Amniotic stem cell (primary cell): ENCODE measurements around the gene SCG5.
A peak's percentile ranks its signal among the peaks of the same experiment; 100 is the strongest.
"Not testable (repeated sequence)": the region's sequence is repeated elsewhere in the genome, so short reads cannot be mapped to it uniquely, and the experiment has no call there.

ENCODE experiments used
- DNase-seq: peaks from one replicate; lab custom pipeline; 2025; lab: John Stamatoyannopoulos, UW

Gene SCG5, protein sequence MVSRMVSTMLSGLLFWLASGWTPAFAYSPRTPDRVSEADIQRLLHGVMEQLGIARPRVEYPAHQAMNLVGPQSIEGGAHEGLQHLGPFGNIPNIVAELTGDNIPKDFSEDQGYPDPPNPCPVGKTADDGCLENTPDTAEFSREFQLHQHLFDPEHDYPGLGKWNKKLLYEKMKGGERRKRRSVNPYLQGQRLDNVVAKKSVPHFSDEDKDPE

GRCh38 chr15:32641517-32642059 is at the start of gene SCG5:
SCG5 (plus strand) TSS chr15:32641710; CDS start chr15:32643593, 1,883 bp downstream.
- no peak for DNase-seq

- not testable (repeated sequence) for DNase-seq
These were observed 48.4 kb upstream of the SCG5 start, which contains the start of gene GOLGA8N for GRCh38 chr15:32593151-32593550. GOLGA8N (plus strand) TSS chr15:32593456.

- DNase-seq = not testable (repeated sequence)
These were observed 32.0 kb upstream of the SCG5 start for GRCh38 chr15:32609518-32609917.

DNA sequence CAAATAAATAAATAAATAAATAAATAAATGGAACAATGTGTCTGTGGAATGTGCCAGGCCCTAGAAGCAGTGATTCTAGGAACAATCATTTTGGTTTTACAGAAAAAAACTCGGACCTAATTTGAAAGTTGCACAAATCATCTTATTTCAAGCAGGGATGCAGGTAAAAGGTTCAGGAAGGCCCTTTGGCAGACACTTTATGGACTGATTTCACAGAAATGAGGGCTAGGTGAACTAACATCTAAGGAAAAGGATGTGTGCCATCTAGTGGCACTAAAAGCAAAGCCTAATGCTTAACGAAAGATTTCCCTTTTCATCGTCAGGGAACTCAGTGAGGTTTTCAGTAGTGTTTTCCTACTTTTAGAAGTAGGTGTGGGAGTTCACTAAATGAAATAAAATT is 30.8 kb upstream of the SCG5 start:
- DNase-seq = not testable (repeated sequence)

- DNase-seq = not testable (repeated sequence)
These were observed 26.8 kb upstream of the SCG5 start for GRCh38 chr15:32614712-32615050.

DNA sequence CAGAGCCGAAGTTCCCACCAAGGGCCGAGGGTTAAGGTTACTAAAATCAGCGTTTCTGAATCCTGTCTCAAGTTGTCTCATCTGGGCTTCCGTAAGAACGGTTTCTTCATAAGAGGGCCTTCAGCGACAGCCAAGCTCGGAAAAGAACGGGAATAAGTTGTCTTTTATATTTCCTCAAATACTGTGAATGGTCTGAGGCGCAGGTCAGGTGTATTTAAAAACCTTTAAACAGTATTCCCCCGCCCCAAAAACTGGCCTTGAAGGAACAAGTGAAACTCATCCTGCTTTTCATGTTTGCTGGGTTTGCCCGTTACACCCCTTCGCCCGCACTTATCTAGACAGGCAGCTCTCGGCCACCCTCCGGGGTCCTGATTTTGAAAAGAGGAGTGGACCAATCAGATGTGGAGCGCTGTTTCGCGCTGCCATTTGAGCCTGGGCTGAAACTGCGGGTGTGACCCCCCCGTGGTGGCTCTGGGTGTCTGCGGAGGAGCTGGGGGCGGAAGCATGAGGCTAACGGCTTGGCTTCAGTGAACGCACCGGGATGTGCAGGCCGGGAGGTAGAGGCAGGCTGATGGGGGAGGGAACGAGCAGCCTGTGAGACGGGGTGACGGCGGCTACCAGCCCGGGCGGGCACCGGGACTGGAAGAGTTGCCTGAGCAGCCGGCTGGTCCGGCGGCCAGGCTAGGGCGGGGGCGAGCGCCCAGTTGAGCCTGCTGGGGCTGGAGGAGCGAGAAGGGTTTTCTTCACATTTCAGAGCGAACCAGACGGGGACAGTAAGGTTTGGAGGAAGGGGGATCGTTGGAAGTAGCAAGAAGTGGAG is 26.2 kb upstream of the SCG5 start, which contains the start of gene ARHGAP11A:
TSS of gene ARHGAP11A (plus strand) at position 454 of the 820 bp plus-strand sequence. CDS start 708 bp downstream, outside the sequence.
- not testable (repeated sequence) for DNase-seq

DNA sequence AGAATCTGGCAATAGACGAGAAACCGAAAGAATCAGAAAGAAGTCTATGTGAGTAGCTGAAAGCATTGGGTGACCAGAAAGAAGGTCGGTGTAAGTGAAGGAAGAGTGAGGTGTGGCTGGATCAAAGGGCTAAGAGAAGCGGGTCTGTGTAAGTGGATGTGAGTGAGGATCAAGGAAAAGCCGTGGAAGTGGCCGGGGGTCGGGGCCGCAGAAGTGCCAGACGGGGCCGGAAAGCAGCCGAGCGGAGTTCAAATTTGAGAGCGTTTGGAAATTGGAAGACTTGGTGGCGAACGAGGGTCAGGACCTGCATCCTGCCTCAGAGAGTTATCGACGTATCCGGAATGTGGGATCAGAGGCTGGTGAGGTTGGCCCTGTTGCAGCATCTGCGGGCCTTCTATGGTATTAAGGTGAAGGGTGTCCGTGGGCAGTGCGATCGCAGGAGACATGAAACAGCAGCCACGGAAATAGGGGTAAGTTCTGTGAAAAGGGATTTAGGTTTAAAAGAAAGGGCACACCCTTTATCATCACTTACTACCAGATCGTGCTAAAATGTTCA is 25.6 kb upstream of the SCG5 start:
- DNase-seq = not testable (repeated sequence)

GRCh38 chr15:32636410-32636809 is 5.1 kb upstream of the SCG5 start:
- DNase-seq = no peak

GRCh38 chr15:32636908-32637567 is 4.5 kb upstream of the SCG5 start:
- DNase-seq = no peak

DNA sequence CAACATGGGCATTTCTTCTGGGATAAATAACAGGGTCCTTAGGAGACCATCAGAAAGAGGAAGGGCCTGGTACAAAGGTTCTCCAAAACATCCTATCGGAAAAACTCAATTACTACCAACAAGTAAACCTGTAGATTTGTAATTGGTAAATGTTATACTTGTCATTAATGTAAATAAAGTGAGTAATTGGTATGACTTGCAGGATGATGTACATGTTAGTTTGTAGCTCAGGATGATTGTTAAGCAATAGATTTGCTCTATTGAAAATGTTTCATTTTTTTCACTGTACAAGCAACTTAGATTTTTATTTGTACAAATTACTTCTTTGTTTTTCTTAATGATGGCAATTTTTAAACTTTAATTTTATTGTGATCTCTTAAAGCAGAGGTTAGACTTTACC is 3.8 kb upstream of the SCG5 start:
- DNase-seq = no peak

DNA sequence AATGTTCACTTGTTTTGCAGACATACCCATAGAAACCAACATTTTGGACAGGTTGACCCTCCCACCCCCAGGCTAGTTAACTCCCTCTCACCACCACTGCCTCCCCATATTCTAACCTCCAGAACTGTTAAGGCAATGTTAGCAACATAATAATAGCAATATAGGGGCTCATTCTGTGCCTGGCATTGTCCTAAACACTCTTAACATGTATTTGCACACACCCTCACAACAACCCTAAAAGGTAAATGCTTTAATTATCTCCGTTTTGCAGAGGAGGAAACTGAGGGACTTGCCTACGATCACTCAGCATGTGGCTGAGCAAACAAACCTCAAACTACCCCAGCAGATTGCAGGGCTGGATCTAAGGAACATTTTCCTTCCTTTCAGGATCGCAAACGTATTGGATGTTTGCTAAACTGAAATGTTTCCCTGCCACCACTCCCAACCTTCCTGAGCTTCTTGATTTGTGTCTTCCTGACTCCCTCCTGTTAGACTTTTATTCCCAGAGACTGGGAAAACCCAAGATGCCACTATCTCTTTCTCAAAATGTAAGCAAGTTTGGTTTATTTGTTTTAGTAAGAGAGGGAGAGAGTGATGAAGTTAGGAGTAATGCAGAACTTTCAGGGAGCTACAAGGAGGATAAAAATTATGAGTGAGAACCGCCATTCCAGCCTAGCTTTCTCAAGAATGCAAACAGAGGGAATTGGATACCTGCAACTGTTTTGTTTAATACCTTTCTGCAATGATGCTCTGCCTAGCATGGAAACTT is 1.3 kb downstream of the SCG5 start:
- no peak for DNase-seq

- DNase-seq = no peak
These were observed 2.5 kb downstream of the SCG5 start for GRCh38 chr15:32643907-32644445.

DNA sequence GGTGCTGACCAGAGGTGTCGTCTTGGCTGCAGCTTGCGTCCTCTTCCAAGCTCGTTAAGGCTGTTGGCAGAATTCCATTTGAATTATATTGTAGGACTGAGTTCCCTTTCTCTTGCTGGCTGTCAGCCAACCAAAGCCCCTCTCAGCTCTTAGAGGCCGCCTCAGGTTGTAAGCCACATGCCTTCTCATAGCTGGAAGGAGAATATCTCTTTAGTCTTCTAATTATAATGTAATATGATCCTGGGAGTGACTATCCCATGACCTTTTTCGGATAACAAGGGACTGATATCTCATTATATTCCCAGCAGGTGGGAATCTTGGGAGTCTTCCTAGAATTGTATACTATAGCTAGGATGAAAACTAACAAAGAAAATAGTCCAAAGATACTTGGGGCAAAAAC is 4.8 kb downstream of the SCG5 start:
- DNase-seq = no peak

- no peak for DNase-seq
These were observed 7.8 kb downstream of the SCG5 start for GRCh38 chr15:32649342-32649741.

DNA sequence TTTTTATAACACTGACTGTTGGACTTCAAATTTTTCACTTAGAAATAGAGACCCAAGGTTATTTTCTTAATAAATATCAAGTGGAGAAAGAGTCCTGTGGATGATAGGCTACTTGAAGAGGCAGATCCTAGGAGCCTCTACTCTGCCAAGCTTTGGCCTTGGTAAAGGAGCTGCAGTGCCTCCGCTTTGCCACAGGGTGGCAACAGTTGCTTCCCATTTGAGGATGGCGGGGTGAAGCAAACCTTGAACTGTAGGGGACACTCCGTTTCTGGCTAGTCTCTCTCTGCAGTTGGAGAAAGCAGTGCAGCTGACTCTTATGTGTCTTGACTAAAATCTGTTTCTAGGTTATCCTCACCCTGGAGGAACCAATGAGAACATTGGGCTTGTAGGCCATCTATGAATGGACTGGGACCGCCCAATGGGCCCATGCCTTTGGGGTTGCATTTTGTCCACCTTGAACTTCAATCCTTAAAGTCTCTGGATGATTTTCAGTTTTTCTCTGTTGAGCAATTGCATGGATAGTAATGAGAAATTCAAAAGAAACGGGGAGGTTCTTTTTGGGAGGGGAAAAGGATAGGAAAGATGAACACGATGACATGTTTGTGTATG is 9.8 kb downstream of the SCG5 start:
- DNase-seq = peak; percentile 50

DNA sequence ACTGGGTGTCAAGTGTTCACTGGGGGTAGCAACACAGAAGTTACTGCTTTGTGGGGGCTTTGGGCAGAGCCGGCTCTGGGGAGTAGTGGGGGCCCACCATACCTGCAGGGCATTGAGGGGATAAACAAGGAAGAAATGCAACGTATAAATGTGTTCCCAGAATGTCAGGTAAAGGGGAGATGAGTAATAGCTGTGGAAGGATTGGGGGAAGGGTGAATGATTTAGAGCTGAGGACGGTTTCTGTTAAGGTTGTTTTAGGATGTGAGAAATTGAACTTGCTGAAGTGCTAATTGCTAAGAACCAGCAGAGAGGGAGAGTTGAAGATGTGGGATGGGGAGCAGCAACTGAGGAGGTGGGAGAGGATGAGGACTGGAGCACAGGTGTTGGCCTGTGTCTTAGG is 10.7 kb downstream of the SCG5 start:
- DNase-seq = no peak

- no peak for DNase-seq
These were observed 14.6 kb downstream of the SCG5 start for GRCh38 chr15:32656091-32656490.

DNA sequence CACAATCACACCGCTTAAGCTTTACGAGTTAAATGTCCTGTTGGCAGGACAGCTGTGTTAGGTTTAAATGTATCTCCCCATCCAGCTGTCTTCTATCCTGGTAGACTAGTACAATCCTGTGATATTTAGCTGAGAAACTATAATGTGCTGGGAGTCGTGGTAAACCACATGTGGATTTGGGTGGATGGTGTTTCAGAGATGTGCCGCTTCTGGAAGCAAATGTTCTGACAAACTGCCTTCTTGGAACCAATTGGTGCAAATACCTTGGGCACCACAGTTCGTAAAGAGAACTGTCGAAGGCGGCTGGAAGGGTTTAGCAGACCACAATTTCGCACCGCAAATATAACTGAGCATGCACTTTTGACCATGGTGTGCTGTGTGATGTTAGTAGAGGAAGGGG is 15.0 kb downstream of the SCG5 start:
- no peak for DNase-seq

GRCh38 chr15:32657198-32657883 is 15.8 kb downstream of the SCG5 start:
- no peak for DNase-seq

- DNase-seq = no peak
These were observed 16.4 kb downstream of the SCG5 start for GRCh38 chr15:32657941-32658340.
